ENCODE measurements around the gene GTPBP3.

GRCh38 chr19:17302391-17303166 lies 34.8 kb upstream of the GTPBP3 start:
- TF ChIP-seq CBX2 (IDR thresholded peaks at IDR 0.05; ENCODE audit: insufficient read depth, low read length, poor library complexity, severe bottlenecking) (no peak), RNF2 (IDR thresholded peaks at IDR 0.05) (no peak), ZBED1 (IDR thresholded peaks at IDR 0.05) (no peak), DACH1 (IDR thresholded peaks at IDR 0.05; ENCODE audit: partially characterized antibody) (no peak), PKNOX1 (IDR thresholded peaks at IDR 0.05) (no peak), ZNF444 (CRISPR knock-in tag; IDR thresholded peaks at IDR 0.05) (no peak), POLR2A (conservative IDR thresholded peaks at IDR 0.05) (no peak; the same call in 1 of the 2 replicates), ZNF398 (CRISPR knock-in tag; IDR thresholded peaks at IDR 0.05) (no peak), MYC (IDR thresholded peaks at IDR 0.05; ENCODE audit: low read depth, low read length) (no peak), MYC (CRISPR knock-in tag; IDR thresholded peaks at IDR 0.05; ENCODE audit: borderline replicate concordance, low read depth) (no peak)
